Kidney glomerular epithelial cell (primary cell): ENCODE measurements around the gene BST2.
A peak's percentile ranks its signal among the peaks of the same experiment; 100 is the strongest.

Source experiments
- DNase-seq: peaks from one replicate; lab custom pipeline; 2025; lab: John Stamatoyannopoulos, UW

BST2 gene

DNA sequence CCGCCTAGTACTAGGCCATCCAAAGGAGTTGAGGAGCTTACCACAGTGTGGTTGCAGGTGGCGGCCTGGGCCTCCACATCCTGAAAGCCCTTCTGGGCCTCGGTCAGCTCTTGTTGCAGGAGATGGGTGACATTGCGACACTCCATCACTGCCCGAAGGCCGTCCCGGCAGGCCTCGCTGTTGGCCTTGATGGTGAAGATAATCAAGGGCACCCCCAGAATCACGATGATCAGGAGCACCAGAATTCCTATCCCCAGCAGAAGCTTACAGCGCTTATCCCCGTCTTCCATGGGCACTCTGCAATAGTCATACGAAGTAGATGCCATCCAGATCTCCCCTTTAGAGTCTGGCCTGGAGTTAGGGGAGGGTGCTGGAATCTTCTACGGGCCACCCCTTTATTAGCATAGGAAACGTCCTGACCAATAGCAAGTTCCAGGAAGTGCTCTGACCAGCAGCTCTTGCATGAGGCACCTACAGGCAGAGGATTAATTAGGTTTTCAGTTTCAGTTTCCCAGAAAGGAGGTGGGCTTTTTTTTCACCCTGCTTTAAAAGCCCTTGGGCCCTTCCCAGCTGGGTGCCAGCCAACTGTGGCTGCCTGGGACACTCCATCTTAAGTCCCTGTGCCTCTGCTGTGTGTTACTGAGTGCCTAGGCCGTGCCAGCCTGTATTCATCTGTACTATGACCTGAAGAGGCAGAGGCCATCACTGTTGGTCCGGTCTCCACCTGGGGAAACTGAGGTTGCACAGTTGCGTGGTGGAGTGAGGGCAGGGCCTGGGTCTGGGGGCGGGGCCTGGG is at the start of gene BST2:
Gene BST2 (minus strand): TSS at position 381 of the 796 bp plus-strand sequence. CDS start 55 bp downstream, at position 326.
- peak; percentile 75 for DNase-seq

DNA sequence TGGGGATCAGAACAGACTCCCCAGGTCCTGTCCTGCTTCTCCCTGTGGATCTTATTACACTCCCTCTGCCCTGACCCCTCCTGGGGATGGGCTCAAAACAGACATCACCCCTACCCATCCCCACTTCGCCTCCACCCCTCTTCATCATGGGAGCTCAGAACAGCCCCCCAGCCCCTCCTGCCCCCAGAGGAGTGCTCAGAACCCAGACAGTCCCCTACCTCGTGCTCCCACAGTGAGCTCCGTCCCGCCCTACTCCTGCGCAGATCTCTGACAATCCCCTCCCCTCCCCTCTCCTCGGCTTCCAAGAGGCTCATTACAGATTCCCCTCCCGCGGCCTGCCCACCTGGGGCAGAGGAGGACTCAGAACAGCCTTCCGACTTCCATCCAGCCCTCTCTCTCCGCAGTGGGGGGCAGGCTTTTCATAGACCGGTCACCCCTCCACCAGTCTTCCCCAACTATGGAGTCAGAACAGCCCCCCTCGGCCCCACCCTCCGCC is 49.2 kb upstream of the BST2 start:
- DNase-seq = no peak

- no peak for DNase-seq
Measured at GRCh38 chr19:17451820-17452219, 46.4 kb upstream of the BST2 start.

GRCh38 chr19:17450264-17451075 is 45.0 kb upstream of the BST2 start:
- peak; percentile 41 for DNase-seq

- DNase-seq = no peak
Measured at GRCh38 chr19:17448131-17448967, 42.9 kb upstream of the BST2 start, which contains the start of gene TMEM221. TMEM221 (minus strand) TSS chr19:17448668; CDS start chr19:17448462, 206 bp downstream.

DNA sequence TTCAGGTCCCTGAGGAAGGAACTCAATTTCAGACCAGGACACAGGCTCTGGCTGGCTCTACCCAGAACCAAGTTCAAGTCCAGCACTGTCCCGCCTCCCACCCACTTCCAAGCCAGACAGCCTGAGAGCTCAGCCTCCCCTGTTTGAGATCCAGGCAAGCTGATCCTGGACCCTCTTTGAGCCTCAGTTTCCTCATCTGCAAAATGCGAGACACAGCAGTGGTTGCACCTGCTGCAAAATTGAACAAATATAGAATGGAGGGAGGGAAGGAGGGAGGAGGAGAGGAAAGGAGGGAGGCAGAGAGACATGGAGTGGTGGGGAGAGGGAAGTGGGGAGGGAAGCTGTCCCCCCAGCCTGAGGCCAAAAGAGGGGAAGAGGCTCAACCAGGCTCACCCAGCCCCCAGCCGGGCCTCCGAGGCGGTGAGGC is 42.3 kb upstream of the BST2 start:
- no peak for DNase-seq

DNA sequence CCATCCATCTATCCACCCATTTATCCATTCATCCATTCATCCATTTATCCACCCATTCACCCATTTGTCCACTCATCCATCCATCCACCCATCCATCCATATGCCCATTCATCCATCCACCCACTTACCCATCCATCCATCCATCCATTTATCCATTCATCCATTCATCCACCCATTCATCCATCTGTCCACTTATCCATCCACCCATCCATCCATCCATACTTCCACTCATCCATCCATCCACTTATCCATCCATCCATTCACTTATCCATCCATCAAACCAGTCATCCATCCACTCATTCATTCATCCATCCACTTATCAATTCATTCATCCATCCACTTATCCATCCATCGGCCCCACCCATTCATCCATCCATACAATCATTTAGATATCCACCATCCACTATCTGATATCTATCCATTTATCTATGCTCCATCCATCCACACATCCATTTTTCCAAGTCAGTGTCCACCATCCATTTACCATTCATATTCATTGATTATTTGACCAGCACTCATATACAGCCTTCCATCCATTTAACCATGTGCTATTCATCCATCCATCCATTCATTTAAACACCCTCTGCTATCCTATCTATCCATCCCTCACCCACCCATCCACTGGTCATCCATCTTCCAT is 40.2 kb upstream of the BST2 start:
- no peak for DNase-seq

- peak; percentile 57 for DNase-seq
Measured at GRCh38 chr19:17441241-17442021, 36.0 kb upstream of the BST2 start.

GRCh38 chr19:17436874-17437267 is 31.4 kb upstream of the BST2 start:
- DNase-seq = no peak

GRCh38 chr19:17436094-17436873 is 30.9 kb upstream of the BST2 start:
- DNase-seq = no peak

- no peak for DNase-seq
Measured at GRCh38 chr19:17435218-17435617, 29.8 kb upstream of the BST2 start.

- no peak for DNase-seq
Measured at GRCh38 chr19:17431417-17431816, 26.0 kb upstream of the BST2 start.

GRCh38 chr19:17429641-17430113 is 24.2 kb upstream of the BST2 start:
- DNase-seq = no peak

DNA sequence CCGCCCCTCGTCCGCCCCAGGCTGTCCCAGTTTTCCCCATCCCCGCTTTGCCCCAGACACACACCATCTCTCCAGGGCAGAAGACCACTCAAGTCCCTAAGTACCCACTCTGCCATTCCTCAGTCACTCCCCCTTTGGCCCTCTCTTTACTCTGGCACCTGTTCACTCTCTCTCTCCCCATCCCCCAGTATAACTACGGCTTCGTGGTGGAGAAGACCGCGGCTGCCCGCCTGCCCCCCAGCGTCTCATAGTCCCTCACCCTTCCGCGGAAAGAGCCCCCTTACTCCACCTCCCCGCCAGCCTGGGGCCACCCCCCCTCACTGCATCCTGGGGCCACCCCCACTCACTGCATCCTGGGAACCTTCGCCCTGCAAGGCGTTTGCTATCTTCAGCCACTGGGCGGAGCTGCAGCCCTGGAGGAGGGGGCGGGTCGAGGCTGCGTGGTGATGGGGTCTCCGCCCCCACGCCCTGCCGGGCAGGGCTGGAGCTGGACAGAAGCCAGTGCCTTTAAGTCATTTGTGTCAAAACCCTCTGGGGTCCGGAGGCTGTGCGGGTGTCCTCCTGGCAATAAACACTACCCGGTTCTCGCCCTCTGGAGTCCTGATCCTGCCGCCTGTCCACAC is 19.4 kb upstream of the BST2 start:
- peak; percentile 26 for DNase-seq

GRCh38 chr19:17423429-17424208 is 18.2 kb upstream of the BST2 start:
- no peak for DNase-seq

- no peak for DNase-seq
Measured at GRCh38 chr19:17421942-17422341, 16.5 kb upstream of the BST2 start.

DNA sequence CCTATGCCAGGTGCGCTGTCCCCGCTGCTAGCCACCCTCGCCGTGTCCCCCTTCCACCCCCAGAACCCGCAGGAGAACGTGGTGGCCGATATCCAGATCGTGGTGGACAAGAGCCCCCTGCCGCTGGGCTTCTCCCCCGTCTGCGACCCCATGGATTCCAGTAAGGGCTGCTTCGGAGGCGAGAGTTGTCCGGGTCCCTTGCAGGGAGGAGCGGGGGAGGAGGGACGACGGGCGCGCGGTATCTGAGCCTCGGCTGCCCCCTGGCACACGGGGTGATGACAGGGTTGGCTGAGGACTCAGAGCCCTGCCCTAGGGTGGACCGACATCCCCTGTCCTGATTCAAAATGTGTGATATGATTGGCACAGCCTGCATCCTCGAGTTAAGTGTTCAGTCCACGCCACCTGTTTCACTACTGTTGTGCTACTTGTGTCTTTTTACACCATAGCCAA is 15.1 kb upstream of the BST2 start:
- DNase-seq = no peak
